ENCODE measurements around the gene C4orf33. TPM values are rescaled to one million over a fixed set of nuclear protein-coding genes. Genes with fewer than 3 reads are reported as not detected.

C4orf33 gene
- total and polyA plus RNA-seq, 4 donors: 8.4 to 26.8 (median 12.4) TPM

- Histone ChIP-seq H3K36me3 (ENCODE audit: control insufficient read depth in 4 of 4, insufficient read depth in 4 of 4, low read length in 4 of 4) (no peaks in the 10 kb centered on the region), H3K9me3 (ENCODE audit: control insufficient read depth in 4 of 4, insufficient read depth in 3 of 4, low read length in 3 of 4) (no peaks in the 10 kb centered on the region), H3K27ac (ENCODE audit: low read depth in 1 of 2, low read length in 1 of 2) (peak overlapping the region in 1 of 2 donors; percentile 20), H3K9ac (ENCODE audit: insufficient read depth in 1 of 2, low read length in 2 of 2) (no peak overlapping the region), H3K4me1 (ENCODE audit: control insufficient read depth in 5 of 5, insufficient read depth in 5 of 5, low read length in 5 of 5) (no peaks in the 10 kb centered on the region), H3K27me3 (ENCODE audit: control insufficient read depth in 3 of 3, insufficient read depth in 3 of 3, low read length in 2 of 3) (no peaks in the 10 kb centered on the region), H3K4me3 (no peak overlapping the region)
- DNase-seq: peak; percentile 11 to 33 (median 17)
- no peak for TF ChIP-seq CTCF (IDR thresholded peaks at IDR 0.05; ENCODE audit: control extremely low read depth, extremely low read depth)
- 64 to 72% methylated on average over 10 of the region's 10 CpGs for WGBS, 2 donors
- ATAC-seq (ENCODE audit: insufficient read depth, low FRiP score): no peak
These were observed 48.8 kb downstream of the C4orf33 start for GRCh38 chr4:129144755-129145206.

GRCh38 chr4:129145222-129145730 is 49.3 kb downstream of the C4orf33 start:
- ATAC-seq (ENCODE audit: insufficient read depth, low FRiP score) (no peak), DNase-seq (no peak)
- H3K4me1 ChIP-seq (ENCODE audit: control insufficient read depth in 5 of 5, insufficient read depth in 5 of 5, low read length in 5 of 5): no peaks in the 10 kb centered on the region
- H3K36me3 ChIP-seq (ENCODE audit: control insufficient read depth in 4 of 4, insufficient read depth in 4 of 4, low read length in 4 of 4): no peaks in the 10 kb centered on the region
- no peak for TF ChIP-seq CTCF (IDR thresholded peaks at IDR 0.05; ENCODE audit: control extremely low read depth, extremely low read depth)
- no peak overlapping the region for H3K4me3 ChIP-seq
- no peaks in the 10 kb centered on the region for H3K9me3 ChIP-seq (ENCODE audit: control insufficient read depth in 4 of 4, insufficient read depth in 3 of 4, low read length in 3 of 4)
- H3K9ac ChIP-seq (ENCODE audit: insufficient read depth in 1 of 2, low read length in 2 of 2): no peak overlapping the region
- no peak overlapping the region for H3K27ac ChIP-seq (ENCODE audit: low read depth in 1 of 2, low read length in 1 of 2)
- 90% methylated on average over 5 of the region's 5 CpGs for WGBS, 2 donors
- H3K27me3 ChIP-seq (ENCODE audit: control insufficient read depth in 3 of 3, insufficient read depth in 3 of 3, low read length in 2 of 3): peaks cover 0 to 4% (median 0%) of the 10 kb centered on the region in 3 donors

- ATAC-seq (ENCODE audit: insufficient read depth, low FRiP score) (no peak), DNase-seq (no peak)
- no peak overlapping the region for H3K4me3 ChIP-seq
- H3K9me3 ChIP-seq (ENCODE audit: control insufficient read depth in 4 of 4, insufficient read depth in 3 of 4, low read length in 3 of 4): no peaks in the 10 kb centered on the region
- H3K36me3 ChIP-seq (ENCODE audit: control insufficient read depth in 4 of 4, insufficient read depth in 4 of 4, low read length in 4 of 4): no peaks in the 10 kb centered on the region
- peaks cover 0 to 4% (median 0%) of the 10 kb centered on the region in 3 donors for H3K27me3 ChIP-seq (ENCODE audit: control insufficient read depth in 3 of 3, insufficient read depth in 3 of 3, low read length in 2 of 3)
- H3K4me1 ChIP-seq (ENCODE audit: control insufficient read depth in 5 of 5, insufficient read depth in 5 of 5, low read length in 5 of 5): no peaks in the 10 kb centered on the region
- no peak overlapping the region for H3K27ac ChIP-seq (ENCODE audit: low read depth in 1 of 2, low read length in 1 of 2)
- WGBS, 2 donors: 95 to 96% methylated on average over 2 of the region's 2 CpGs
- no peak overlapping the region for H3K9ac ChIP-seq (ENCODE audit: insufficient read depth in 1 of 2, low read length in 2 of 2)
- TF ChIP-seq CTCF (IDR thresholded peaks at IDR 0.05; ENCODE audit: control extremely low read depth, extremely low read depth): no peak
These were observed 50.7 kb downstream of the C4orf33 start for GRCh38 chr4:129146639-129147038.

GRCh38 chr4:129148892-129149291 is 52.9 kb downstream of the C4orf33 start:
- no peak for TF ChIP-seq CTCF (IDR thresholded peaks at IDR 0.05; ENCODE audit: control extremely low read depth, extremely low read depth)
- DNase-seq: no peak
- Histone ChIP-seq H3K4me3 (no peak overlapping the region), H3K9me3 (ENCODE audit: control insufficient read depth in 4 of 4, insufficient read depth in 3 of 4, low read length in 3 of 4) (no peaks in the 10 kb centered on the region), H3K9ac (ENCODE audit: insufficient read depth in 1 of 2, low read length in 2 of 2) (no peak overlapping the region), H3K4me1 (ENCODE audit: control insufficient read depth in 5 of 5, insufficient read depth in 5 of 5, low read length in 5 of 5) (no peaks in the 10 kb centered on the region), H3K27ac (ENCODE audit: low read depth in 1 of 2, low read length in 1 of 2) (no peak overlapping the region), H3K36me3 (ENCODE audit: control insufficient read depth in 4 of 4, insufficient read depth in 4 of 4, low read length in 4 of 4) (no peaks in the 10 kb centered on the region), H3K27me3 (ENCODE audit: control insufficient read depth in 3 of 3, insufficient read depth in 3 of 3, low read length in 2 of 3) (peaks cover 0 to 4% (median 0%) of the 10 kb centered on the region in 3 donors)
- 89 to 92% methylated on average over 2 of the region's 2 CpGs for WGBS, 2 donors
- no peak for ATAC-seq (ENCODE audit: insufficient read depth, low FRiP score)
